ENCODE data around the gene CACNA1C. TPM values are rescaled to one million over a fixed set of nuclear protein-coding genes. Genes with fewer than 3 reads are reported as not detected.

The CACNA1C gene
- total RNA-seq, 4 donors from 2014 or later = 5.2 to 12.9 (median 6.3) TPM

DNA sequence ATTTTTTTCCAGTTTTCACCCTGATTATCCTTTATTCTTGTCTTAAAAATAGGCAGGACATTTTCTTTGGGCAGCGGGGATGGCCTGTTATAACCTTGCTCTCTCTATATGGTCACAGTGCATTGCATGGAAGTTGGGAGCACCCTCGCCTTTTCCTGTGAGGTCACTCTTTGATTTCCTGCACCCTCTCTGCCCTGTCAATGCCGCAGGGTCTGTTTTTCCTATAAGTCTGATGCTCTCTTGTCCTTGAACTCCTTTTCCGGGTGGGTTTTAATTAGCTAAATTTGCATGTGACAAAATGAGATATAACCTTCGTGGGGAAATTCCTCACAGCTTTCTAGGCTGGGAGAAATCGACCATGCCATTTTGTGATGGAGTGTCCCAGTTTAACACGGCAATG is 194.3 kb downstream of the CACNA1C start:
- no peaks in the 10 kb centered on the region for H3K36me3 ChIP-seq
- no peak overlapping the region for H3K27ac ChIP-seq
- H3K4me3 ChIP-seq = no peak overlapping the region
- no peak for TF ChIP-seq EP300 (IDR thresholded peaks at IDR 0.05)
- TF ChIP-seq POLR2A (IDR thresholded peaks at IDR 0.05) = no peak
- TF ChIP-seq, protein P1, sequence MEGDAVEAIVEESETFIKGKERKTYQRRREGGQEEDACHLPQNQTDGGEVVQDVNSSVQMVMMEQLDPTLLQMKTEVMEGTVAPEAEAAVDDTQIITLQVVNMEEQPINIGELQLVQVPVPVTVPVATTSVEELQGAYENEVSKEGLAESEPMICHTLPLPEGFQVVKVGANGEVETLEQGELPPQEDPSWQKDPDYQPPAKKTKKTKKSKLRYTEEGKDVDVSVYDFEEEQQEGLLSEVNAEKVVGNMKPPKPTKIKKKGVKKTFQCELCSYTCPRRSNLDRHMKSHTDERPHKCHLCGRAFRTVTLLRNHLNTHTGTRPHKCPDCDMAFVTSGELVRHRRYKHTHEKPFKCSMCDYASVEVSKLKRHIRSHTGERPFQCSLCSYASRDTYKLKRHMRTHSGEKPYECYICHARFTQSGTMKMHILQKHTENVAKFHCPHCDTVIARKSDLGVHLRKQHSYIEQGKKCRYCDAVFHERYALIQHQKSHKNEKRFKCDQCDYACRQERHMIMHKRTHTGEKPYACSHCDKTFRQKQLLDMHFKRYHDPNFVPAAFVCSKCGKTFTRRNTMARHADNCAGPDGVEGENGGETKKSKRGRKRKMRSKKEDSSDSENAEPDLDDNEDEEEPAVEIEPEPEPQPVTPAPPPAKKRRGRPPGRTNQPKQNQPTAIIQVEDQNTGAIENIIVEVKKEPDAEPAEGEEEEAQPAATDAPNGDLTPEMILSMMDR (IDR thresholded peaks at IDR 0.05) = no peak
- no peak for DNase-seq (ENCODE audit: low spot score in 2 of 2)
- 68 to 70% methylated on average over 7 of the region's 7 CpGs for WGBS, 2 donors
- no peaks in the 10 kb centered on the region for H3K27me3 ChIP-seq
- H3K9me3 ChIP-seq = no peaks in the 10 kb centered on the region
- H3K4me1 ChIP-seq = no peaks in the 10 kb centered on the region

DNA sequence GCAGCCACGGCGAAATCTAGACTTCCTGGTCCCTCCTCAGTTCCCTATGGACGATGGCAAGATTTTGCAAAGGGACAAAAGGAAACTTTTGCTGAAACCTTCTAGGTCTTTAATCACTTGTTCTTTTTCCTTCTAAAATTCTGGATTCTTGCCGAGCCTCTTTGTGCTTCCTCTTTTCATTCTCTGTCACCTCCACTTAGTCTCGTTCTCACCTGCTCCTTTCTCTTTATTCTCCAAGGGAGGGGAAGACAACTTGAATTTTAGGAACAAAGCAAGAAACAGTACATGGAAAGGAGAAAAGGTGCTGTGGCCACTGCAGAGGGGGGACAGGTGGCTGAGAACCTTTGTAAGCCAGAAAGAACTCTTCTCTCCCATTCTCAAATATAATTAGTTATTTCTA is 194.8 kb downstream of the CACNA1C start:
- TF ChIP-seq, protein P1 (IDR thresholded peaks at IDR 0.05) = no peak
- no peak for TF ChIP-seq EP300 (IDR thresholded peaks at IDR 0.05)
- no peak for TF ChIP-seq POLR2A (IDR thresholded peaks at IDR 0.05)
- Histone ChIP-seq H3K36me3 (no peaks in the 10 kb centered on the region), H3K27me3 (no peaks in the 10 kb centered on the region), H3K4me3 (no peak overlapping the region), H3K27ac (no peak overlapping the region), H3K4me1 (no peaks in the 10 kb centered on the region), H3K9me3 (no peaks in the 10 kb centered on the region)
- 64 to 68% methylated on average over 5 of the region's 5 CpGs for WGBS, 2 donors
- DNase-seq (ENCODE audit: low spot score in 2 of 2) = no peak

DNA sequence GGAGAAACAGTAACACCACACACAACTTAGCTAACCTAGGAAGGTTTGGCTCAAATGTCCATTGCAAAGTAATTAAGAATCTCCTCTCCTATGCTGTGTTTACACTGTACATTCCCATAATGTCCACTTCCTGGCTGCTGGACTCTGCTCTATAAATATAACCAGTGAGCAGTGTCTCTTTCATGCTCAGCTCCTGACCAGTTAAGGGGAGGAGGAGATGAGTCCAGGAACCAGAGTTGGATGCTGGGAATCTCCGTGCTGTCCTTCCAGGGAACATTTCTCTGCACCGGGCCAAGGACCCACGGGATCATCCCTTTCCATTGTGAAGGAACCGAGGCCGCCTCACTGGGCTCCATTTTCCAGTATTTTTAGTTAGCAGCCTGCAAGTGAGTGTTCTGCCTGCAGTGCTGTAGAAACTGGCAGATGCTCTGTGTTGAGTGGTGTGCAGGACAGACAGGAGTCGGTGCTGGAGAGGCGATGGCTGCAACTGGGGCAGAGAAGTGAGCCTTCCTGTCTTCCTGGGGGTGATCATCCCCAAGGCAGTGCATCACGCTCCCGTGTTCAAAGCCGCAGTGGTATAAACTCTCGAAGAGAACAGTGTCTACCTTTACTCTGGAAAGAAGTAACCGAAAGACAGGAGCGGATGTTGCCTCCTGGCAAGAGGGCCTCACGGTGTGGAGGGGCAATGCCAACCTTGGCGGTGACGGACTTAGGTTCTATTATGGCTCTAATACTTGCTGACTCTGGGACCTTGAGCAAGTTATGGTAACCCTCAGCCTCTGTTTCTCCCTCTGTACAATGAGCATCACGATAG is 195.5 kb downstream of the CACNA1C start:
- H3K4me3 ChIP-seq = no peak overlapping the region
- H3K27me3 ChIP-seq = no peaks in the 10 kb centered on the region
- WGBS, 2 donors = 72 to 82% methylated on average over 17 of the region's 17 CpGs
- no peaks in the 10 kb centered on the region for H3K4me1 ChIP-seq
- no peak for DNase-seq (ENCODE audit: low spot score in 2 of 2)
- no peak overlapping the region for H3K27ac ChIP-seq
- TF ChIP-seq POLR2A (IDR thresholded peaks at IDR 0.05) (no peak), EP300 (IDR thresholded peaks at IDR 0.05) (no peak)
- TF ChIP-seq, protein P1 (IDR thresholded peaks at IDR 0.05) = no peak
- H3K36me3 ChIP-seq = no peaks in the 10 kb centered on the region
- no peaks in the 10 kb centered on the region for H3K9me3 ChIP-seq

DNA sequence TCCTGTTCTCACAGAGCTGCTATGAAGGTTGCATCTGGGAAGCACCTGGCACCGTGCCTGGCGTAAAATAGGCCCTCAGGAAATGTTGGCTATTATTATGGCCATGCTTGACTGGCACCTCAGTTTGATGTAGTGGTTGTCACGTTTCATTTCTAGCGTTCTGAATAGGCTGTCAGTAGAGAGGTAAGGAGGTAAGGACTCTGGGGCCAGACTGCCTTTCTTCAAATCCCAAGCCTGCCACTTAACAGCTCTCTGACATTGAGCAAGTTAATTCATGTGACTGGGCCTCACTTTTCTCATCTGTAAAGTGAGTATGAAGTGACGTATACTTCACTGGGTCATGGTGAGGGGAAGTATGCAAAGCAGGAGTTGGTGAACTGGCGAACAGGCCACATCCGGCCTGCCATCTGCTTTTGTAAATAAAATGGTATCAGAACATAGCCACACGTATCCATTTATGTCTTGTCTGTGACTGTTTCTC is 196.2 kb downstream of the CACNA1C start:
- no peak for DNase-seq (ENCODE audit: low spot score in 2 of 2)
- TF ChIP-seq, protein P1 (IDR thresholded peaks at IDR 0.05) = no peak
- TF ChIP-seq EP300 (IDR thresholded peaks at IDR 0.05) = no peak
- H3K27me3 ChIP-seq = no peaks in the 10 kb centered on the region
- H3K4me3 ChIP-seq = no peak overlapping the region
- H3K27ac ChIP-seq = no peak overlapping the region
- H3K4me1 ChIP-seq = no peaks in the 10 kb centered on the region
- no peaks in the 10 kb centered on the region for H3K36me3 ChIP-seq
- 81 to 83% methylated on average over 8 of the region's 8 CpGs for WGBS, 2 donors
- no peaks in the 10 kb centered on the region for H3K9me3 ChIP-seq

DNA sequence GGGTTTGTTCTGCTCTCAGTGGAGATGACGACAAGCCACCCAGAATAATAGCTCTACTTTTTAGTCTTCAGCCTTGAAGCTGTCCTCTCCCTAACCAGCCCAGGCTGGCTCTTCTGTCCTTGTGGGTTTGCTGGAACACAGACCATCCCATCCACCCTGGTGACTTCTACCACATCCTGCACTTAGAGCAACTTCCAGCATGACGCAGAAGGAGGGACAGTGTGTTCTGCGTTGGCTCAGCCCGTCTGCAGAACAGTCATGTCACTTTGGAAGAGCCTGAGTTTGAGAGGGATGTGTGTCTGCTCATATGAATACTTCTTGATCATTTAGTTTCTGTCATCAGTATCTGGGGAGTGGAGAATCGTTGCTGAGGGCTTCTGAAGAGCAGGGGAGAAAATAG is 198.0 kb downstream of the CACNA1C start:
- DNase-seq (ENCODE audit: low spot score in 2 of 2) = no peak
- no peaks in the 10 kb centered on the region for H3K9me3 ChIP-seq
- no peaks in the 10 kb centered on the region for H3K36me3 ChIP-seq
- H3K4me1 ChIP-seq = no peaks in the 10 kb centered on the region
- 61 to 62% methylated on average over 5 of the region's 5 CpGs for WGBS, 2 donors
- no peak overlapping the region for H3K27ac ChIP-seq
- no peak for TF ChIP-seq POLR2A (IDR thresholded peaks at IDR 0.05)
- TF ChIP-seq, protein P1 (IDR thresholded peaks at IDR 0.05) = no peak
- no peak for TF ChIP-seq EP300 (IDR thresholded peaks at IDR 0.05)
- no peaks in the 10 kb centered on the region for H3K27me3 ChIP-seq
- H3K4me3 ChIP-seq = no peak overlapping the region

Measured in tibial nerve (tissue), 4 donors.